Measurements from ENCODE around the gene BCL7A. TPM values are rescaled to one million over a fixed set of nuclear protein-coding genes. Genes with fewer than 3 reads are reported as not detected.

Gene BCL7A
- total RNA-seq, 1 donor from 2014 or later, result 3.2 TPM

DNA sequence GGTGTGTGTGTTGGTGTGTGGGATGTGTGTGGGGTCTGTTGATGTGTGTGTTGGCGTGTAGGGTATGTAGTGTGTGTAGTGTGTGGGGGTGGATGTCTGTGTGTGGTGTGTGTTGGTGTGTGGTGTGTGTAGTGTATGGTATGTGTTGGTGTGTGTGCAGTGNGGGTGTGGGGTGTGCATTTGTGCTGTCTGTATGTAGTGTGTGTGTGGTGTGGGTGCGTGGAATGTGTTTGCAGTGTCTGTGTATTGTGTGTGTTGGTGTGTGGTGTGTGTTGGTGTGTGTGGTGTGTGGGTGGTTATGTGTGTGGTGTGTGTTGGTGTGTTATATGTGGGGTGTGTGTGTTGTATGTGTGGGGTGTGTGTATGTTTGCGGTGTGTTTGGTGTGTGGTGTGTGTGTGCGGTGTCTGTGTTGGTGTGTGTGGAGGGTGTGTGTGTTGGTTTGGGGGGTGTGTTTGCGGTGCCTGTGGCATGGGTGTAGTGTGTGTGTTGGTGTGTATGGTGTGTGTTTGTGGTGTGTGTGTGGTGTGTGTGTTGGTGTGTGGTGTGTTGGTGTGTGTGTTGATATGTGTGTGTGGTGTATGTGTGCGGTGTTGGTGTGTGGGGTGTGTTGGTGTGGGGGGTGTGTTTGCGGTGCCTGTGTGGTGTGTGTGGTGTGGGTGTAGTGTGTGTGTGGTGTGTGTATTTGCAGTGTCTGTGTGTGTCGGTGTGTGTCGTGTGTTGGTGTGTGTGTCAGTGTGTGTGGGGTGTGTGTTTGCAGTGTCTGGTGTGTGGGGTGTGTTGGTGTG, 71.6 kb downstream of the BCL7A start:
- peak; percentile 57 for DNase-seq (ENCODE audit: low spot score)

DNA sequence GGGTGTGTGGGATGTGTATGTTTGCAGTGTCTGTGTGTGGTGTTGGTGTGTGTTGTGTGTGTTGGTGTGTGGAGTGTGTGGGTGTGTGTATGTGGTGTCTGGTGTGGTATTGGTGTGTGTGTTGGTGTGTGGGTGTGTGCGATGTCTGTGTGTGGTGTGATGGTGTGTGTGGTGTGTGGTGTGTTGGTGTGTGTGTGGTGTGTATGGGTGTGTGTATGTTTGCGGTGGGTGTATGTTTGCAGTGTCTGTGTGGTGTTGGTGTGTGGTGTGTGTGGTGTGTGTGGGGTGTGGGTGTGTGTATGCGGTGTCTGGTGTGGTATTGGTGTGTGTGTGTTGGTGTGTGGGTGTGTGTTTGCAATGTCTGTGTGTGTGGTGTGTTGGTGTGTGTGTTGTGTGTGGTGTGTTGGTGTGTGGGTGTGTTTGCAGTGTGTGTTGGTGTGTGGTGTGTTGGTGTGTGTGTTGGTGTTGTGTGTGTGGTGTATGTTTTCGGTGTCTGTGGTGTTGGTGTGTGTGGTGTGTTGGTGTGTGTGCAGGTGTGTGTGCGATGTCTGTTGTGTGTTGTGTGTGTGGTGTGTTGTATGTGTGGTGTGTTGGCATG, 72.6 kb downstream of the BCL7A start:
- DNase-seq (ENCODE audit: low spot score), result no peak

DNA sequence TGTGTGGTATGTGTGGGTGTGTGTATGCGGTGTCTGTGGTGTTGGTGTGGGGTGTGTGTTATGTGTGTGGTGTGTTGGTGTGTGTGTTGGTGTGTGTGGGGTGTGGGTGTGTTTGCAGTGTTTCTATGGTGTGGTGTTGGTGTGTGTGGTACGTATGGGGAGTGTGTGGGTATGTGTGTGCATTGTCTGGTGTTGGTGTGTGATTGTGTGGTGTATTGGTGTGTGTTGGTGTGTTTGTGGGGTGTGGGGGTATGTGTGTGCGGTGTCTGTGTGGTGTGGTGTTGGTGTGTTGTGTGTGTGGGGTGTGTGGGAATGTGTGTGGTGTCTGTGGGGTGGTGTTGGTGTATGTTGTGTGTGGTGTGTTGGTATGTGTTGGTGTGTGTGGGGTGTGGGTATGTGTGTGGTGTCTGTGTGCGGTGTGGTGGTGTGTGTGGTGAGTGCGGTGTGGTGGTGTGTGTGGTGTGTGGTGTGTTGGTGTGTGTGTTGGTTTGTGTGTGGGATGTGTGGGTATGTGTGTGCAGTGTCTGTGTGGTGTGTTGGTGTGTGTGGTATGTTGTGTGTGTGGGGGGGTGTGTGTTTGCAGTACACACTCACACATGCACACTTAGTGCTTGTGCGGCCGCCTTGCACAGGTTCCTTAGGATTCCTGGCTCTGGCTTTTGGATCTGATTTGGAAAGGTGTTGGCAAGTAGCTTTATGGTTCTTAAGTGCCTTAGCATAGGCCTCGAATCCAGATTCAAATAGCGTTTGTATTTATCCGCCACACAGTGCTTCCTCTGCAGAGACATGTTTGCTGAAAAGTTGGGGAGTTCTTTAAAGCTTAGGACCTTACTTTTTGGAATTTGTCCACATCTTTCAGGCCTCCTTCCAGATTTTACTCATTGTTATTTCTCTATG, 73.3 kb downstream of the BCL7A start:
- DNase-seq (ENCODE audit: low spot score), result peak; percentile 65

DNA sequence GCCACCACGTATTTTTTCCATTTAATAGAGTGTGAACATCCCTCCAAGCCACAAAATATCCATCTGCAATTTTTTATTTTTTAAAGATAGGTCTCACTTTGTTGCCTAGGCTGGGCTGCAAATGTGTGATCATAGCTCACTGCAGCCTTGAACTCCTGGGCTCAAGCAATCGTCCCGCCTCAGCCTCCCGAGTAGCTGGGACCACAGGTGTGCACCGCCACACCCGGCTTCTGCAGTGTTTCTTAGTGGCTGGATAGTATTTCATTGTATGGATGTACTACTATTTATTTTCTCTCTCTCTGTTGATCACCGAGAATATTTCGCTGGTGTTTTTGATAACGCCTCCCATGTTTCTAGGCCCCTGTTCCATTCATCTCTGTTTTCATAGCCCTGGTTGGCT, 74.3 kb downstream of the BCL7A start:
- DNase-seq (ENCODE audit: low spot score), result peak; percentile 8

DNA sequence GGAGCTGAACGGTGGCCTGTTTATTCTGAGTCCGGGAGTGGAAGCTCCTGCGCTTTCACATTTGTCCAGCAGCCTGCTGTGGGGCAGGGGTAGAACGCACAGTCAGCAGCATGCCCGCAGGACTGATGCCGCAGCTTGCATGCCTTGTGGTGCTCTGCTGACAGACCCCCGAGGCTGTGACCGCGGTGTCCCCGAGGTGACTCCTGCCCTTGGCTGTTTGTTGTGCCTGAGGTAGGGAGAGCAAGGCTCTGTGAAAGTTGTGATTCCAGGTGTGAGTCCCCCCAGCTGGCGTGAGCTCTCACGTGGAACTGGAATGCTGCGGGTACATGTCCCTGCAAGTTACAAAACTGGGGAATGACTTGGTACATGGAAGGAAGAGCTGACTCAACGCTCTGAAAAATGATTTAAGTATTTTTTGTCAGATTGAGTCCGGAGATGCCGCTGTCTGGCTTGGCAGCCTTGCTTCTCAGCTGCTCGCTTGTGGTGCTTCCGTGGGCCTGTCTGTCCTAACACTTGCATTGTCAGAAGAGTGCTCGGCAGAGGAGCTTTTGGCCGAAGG, 75.0 kb downstream of the BCL7A start:
- peak; percentile 72 for DNase-seq (ENCODE audit: low spot score)

DNA sequence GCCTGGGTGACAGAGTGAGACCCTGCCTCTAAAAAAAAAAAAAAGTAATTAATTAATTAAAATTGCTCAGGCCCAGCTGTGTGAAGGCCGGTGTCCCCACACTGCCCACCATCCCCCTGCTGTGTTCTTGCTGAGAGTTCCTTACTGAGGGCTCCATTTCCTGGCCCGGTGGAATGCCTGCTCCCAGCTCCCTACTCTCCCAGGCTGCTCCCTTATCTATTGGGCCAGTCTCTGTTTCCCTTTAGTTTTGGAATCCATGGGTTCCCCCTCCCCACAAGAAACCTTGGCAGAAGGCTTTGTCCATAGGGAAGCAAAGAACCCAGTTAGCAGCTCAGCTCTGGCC, 75.9 kb downstream of the BCL7A start:
- no peak for DNase-seq (ENCODE audit: low spot score)

DNA sequence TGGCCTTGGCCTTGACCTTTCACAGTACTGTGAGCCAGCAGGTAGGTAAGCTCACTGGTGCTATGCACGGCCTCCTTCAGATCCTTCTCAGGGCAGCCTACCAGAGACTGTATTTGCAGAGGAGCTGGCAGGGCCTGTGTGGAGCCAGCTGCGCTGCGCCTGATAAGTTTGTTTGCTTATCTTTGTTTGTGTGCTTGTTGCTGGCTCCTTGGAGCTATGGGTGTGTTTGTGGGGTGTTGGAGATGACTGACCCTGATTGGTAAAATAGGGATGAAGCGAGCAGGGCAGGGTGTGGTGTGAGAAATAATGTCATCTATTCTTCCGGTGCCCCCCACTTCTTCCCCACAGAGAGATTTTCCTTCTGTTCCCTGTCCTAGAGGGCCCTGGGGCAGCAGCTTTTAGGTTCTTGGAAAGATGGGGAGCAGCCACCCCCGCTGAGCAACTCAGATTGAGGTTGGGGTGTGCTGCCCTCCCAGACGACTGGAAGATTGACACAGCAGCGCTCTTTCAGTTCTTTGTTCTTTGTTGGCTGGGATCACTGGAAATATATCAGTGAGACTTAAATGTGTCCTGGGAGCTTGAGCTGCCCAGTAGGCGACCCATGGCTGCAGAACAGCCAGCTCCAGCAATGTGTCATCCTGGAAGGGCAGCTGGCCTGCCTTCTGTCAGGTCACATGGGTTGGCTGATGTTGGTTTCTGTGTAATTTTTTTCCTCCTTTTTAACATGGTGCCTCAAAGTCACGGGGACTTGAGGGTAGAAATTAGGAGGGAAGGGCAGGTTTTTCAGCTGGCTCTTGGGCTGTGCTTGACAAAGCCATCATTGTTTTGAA, 76.5 kb downstream of the BCL7A start:
- DNase-seq (ENCODE audit: low spot score), result peak; percentile 87

DNA sequence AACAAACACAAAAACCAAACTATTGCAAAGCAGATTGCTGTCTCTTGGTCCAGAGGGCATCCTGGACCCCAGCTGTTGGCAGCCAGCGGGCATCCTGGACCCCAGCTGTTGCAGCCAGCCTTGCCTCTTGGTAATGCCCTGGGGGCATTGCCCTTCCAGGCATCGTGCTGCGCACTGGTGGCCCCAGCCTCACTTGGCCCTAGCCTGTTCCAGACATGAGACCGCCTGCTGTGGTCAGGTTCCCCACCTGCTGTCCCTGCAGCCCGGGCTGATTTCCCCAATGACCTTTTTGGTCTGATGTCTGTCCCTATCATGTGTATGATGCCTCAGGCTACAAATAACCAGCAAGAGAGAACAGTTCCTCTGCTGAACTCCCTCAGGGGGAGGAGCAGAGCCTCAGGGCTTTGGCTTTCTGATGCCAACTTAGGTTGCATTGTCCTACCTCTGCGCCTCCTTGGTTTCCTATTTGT, 77.6 kb downstream of the BCL7A start:
- peak; percentile 73 for DNase-seq (ENCODE audit: low spot score)

DNA sequence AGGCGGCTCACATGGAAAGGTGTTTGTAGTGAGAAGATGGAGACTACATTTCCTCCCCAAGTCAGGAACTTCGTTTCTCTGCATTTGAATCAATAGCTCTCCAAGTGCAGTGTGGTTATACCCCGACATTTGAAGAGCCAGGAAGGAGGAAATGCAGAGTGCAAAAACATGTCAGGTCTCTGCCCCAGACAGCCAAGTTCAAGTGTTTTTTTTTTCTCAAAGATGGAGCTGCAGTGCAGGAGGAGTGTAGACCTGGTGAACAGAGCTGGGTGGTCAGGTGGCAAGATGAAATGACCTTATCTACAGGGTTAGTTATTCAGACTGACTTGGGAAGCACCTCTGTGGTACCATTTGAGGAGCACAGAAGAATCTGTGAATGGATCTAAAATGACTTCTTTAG, 78.2 kb downstream of the BCL7A start:
- DNase-seq (ENCODE audit: low spot score), result peak; percentile 12

DNA sequence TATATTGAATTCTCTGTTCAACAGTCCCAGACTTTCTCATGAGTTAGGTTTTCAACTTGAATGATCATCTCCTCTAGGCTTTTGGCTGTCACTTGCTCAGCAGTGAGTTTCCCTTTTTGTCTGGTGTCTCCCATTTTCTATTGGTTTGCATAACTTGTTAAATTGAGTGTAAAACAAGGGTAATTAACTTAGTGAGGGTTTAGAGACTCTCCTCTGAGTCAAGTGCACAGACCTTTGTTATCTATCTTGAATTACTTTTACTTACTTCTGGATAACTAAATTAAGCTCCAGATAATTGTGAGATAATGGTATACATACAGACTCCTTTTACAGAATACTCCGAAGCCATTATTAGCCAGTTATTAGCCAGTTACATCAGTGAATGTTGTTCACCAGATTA, 78.9 kb downstream of the BCL7A start:
- no peak for DNase-seq (ENCODE audit: low spot score)

DNA sequence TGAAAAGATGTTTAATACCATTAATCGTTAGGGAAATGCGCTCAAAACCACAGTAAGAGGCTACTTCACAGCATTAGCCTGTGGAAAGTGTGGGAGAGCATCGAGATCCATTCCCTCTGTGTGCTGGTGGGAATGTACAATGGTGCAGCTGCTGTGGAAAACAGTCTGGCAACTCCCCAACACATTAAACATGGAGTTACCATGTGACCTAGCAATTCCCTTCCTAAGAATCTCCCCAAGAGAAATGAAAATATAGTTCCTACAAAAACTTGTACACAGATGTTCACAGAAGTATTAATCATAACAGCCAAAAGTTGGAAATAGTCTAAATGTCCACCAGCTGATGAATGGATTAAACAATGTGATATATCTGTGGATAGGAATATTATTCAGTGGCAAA, 80.6 kb downstream of the BCL7A start:
- DNase-seq (ENCODE audit: low spot score), result no peak

DNA sequence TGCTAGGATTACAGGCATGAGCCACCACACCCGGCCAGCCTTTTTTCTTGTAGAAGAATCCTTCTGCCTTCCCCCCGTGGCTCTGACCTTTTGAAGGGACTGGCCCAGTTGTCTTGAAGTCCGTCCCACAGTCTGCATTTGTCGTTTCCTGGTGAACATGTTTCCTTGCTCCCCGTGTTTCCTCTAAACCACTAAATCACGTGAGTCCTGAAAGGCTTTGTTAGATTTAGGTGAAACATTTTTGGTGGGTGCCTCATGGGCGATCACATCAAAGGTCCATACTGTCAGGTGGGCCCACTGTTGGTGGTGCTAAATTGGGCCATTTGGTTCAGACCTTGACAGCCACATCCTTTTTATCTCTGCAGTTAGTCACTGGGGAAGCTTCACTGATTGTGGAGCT, 83.2 kb downstream of the BCL7A start:
- DNase-seq (ENCODE audit: low spot score), result peak; percentile 8

DNA sequence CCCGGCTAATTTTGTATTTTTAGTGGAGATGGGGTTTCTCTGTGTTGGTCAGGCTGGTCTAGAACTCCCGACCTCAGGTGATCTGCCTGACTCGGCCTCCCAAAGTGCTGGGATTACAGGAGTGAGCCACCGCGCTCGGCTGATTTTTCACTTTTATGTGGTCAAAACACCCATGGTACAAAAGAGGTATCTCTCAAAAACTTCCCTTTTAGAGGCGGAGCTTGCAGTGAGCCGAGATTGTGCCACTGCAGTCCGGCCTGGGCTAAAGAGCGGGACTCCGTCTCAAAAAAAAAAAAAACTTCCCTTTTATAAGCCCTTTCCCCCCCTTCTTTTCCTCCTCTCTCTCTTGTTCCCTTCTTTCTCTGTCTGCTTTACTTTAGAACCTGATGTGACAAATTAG, 83.8 kb downstream of the BCL7A start:
- peak; percentile 62 for DNase-seq (ENCODE audit: low spot score)

DNA sequence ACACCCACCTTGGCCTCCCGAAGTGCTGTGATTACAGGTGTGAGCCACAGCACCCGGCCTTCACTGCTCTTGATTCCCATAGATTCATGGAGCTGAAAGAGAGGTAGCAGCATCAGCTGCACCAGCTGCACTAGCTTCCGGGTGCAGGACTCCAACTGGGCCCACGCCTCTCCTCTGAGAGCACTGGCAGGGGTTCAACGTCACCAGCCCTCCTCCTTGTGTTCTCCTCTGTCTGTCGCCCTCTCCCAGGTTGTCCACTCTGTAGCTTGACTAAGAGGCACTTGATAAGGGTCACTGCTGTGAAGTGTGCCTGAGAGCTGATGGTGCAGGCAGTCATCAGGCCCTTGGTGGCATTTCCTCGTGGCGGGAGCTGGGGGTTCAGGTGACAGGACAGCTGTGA, 85.2 kb downstream of the BCL7A start:
- peak; percentile 59 for DNase-seq (ENCODE audit: low spot score)

DNA sequence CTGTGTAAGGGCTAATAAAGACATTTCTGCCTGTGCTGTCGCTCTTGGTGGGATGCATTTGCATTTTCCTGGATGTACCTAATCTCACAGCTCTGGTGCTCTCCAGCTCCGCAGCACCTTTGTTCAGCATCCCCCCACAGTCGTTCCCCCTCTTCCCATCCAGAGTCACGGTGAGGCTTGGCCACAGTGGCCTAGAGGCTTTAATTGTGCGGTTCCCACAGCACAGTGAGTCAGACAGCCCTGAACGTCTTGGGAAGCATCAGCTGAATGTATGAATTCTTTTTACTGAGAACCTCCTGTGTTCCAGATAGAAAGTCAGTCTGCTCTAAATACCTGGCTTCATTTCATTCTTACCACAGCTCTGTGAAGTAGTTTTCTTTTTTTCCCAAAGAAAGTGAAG, 85.6 kb downstream of the BCL7A start:
- DNase-seq (ENCODE audit: low spot score), result peak; percentile 72

DNA sequence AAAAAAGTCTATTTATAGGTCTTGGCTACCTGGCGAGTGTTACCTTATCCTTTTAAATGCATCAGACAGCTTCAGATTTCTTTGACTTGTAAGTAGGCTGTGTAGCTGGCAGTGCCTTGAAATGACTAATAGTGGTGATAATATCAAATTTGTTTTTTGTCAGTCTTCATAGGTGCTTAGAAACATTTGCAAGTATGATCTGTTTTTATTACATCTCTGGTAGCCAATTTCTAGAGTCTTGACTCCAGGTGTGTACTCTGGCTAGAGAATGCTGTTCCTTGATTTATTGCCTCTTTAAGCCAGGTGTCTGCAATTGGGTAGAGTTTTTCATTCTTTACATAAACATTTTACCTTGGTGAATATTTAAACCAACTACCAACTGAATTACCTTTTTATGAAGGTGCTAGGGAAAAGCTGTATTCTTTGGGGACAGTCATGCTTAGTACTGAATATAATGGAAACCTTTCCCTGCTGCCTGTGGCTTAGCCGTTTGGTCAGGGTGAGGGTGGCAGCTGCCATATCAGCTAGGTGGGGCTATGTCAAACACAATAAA, 89.5 kb downstream of the BCL7A start:
- no peak for DNase-seq (ENCODE audit: low spot score)
